GM19351 (cell line): ENCODE measurements around the gene LRP1B.

Experiments used
- ATAC-seq: cut with Tn5 transposase; IDR thresholded peaks from one replicate; pipeline ENCODE4 v1.9.1; 2021; ENCODE audit warnings: mild to moderate bottlenecking, moderate library complexity; ENCODE audit not compliant: unreplicated experiment

Gene LRP1B

DNA sequence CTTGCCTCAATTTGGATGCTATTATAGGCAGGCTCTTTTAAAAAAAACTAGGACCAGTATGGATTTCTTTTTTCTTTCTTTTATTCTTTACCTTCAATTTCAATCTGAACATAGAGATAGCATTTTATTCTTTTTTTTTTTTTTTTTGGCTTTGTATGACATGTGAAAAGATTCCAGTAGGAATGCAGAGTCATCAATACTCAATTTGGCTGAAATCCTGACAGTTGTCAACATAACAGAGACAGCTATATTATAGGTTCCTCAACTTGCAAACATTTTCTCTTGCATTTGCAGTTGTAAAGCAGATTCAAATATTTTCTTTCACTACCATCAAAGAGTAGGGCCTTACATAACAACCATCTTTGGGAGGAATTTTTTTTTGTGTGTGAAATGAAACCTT lies 334.4 kb downstream of the LRP1B start:
- ATAC-seq, result no peak

DNA sequence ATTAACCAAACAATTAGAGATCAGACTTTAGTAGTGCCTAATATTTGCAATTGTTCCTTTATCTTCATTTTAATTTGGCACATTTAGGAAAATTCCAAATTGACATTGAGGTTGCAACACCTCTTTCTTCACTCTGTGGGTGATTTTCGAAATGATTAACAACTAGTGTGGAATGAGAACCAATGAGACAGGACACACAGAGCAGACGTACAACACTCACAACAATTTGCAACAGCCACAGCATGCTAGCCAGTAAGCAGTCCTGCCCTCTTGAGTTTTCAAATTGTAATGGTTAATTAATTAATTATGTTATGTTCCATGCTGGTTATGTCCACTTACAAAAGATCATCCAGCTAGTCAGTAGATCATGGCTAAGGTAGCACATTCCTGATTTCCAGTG lies 339.3 kb downstream of the LRP1B start:
- no peak for ATAC-seq

DNA sequence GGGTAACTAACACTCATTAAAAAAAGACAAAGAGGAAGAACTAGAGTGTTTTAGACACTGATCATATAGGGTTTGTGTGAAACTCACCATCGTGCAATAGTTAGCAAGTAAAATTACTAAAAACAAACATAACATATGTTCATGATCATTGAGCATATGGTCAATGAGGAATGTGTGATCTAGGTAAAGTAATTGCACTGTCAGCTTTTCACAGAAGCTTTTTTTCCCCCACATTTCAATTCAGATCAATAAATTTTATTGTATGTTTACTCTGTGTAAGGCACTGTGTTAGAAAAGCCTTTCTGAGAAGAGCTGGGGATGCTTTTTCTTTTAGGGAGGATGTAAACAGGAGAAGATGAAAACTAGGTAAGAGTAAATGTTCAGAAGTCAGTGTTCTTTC lies 348.2 kb downstream of the LRP1B start:
- ATAC-seq, result no peak

DNA sequence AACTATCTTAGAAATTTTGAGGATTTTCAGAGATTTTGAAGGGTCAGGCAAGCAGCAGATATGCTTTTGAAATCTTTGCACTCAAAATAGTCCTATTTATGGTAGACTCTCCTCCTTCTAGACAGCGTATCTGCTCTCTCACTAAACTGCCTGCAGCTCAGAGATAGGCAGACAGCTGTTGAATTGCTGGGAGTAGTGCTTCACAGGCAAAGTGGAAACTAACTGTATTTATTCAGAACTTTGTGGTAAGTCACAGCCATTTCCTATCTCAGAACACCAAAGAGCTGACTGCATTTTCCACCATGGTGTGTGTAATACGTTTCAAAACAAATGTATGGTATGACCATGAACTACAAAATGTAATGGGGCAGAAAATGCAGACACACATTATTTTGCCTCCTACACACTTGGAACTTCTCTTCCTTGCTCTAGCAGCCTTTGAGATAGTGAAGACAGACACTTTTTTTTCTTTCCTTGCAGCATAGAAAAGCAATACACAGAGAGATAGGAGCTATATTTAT lies 352.4 kb downstream of the LRP1B start:
- ATAC-seq, result no peak

DNA sequence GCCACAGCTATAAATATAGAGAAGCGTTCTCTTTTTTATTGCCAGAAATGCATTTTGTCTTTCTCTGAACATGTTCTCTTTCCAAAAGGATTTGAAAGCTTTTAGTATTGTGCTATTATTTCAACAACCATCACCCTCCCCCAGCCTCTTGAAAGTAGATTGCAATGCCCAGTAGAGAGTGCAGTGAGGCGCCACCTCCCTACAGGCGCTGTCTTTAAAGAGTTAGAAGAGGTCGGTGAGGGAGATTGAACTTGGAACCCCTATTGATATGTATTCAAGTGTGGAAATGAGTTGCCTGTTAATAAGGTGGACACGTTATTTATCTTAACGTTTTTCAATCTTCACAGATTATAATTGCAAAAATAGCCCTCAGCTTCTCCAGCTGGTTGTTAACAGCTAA lies 360.3 kb downstream of the LRP1B start:
- no peak for ATAC-seq

DNA sequence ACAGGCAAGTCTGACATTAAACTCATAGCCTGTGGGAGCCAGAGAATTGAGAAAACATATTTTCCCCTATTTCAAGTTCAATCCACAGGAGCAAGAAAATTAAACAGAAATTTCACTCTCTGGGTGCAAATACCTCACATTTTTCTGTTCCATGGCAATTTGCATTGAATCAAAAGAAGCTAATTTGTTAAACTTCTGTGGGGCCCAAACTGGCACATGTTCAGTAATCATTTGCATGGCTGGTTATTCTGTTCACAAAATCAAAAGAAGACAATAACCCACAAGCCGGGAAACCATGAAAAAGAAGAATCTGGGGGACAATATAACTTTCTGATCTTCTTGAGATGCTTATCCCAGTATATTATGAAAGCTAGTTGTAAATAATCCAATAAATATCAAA lies 363.1 kb downstream of the LRP1B start:
- no peak for ATAC-seq

DNA sequence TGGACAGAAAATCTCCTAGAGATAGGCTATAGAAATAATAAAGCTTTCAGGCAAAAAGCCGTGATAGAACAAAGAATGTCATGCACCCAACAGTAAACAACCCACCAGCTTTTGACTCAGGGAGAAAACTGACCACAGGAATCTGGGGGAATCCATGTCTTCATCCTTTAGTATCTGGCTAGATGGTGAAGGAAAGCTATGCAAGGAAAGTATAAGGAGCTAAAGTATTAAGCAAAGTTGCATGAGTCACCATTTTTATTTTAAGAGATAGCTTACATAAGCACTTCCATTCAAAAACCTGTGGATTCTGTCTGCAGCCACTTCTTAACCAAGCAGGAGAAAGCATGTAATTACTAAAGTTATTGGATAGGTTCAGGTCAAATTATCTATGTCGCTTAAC lies 363.8 kb downstream of the LRP1B start:
- no peak for ATAC-seq

DNA sequence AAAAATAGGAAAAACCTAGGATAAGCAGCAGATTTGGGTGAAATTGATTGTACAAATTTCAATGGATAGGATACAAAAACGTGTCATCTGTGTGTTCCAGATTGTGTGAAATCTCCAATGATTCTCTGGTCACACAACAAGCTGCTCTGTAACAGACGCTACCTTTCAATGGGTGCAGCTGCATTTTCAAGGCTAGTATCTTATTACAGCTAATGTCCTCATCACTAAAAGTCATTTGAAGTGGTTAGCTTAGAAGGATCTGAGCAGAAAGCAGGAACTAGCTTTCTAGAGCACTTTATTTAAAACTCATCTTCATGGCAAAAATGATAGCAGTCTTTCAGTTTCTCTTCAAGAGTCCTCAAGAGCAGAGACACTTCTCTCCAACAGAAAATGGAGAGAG lies 364.6 kb downstream of the LRP1B start:
- no peak for ATAC-seq

DNA sequence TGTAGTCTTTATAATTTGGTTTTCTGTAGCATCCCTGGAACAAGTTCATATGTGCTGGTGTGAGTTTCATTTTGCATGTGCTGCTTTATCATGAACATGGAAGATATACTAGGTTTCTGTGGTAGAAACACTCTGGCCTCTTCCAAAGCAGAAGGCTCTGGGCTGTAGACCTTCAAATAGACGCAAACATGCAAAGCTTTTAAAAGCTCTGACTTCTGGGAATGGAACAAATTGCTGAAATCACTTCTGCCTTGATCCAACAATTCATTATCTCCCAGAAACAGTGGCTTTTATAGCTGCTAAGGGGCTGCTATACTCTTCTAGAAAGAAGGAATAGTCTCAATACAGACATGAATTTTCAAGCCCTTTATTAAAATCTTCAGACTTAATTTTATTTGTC lies 382.2 kb downstream of the LRP1B start:
- no peak for ATAC-seq

DNA sequence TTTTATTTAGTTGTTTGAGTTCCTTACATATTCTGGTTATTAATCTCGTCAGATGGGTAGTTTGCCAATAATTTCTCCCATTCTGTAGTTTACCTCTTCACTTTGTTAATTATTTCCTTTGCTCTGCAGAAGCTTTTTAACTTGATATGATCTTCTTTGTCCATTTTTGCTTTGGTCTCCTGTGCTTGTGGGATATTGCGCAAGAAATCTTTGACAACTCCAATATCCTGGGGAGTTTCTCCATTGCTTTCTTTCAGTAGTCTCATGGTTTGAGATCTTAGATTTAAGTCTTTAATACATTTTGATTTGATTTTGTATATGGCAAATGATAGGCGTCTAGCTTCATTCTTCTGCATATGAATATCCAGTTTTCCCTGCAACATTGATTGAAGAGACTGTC lies 389.2 kb downstream of the LRP1B start:
- no peak for ATAC-seq

DNA sequence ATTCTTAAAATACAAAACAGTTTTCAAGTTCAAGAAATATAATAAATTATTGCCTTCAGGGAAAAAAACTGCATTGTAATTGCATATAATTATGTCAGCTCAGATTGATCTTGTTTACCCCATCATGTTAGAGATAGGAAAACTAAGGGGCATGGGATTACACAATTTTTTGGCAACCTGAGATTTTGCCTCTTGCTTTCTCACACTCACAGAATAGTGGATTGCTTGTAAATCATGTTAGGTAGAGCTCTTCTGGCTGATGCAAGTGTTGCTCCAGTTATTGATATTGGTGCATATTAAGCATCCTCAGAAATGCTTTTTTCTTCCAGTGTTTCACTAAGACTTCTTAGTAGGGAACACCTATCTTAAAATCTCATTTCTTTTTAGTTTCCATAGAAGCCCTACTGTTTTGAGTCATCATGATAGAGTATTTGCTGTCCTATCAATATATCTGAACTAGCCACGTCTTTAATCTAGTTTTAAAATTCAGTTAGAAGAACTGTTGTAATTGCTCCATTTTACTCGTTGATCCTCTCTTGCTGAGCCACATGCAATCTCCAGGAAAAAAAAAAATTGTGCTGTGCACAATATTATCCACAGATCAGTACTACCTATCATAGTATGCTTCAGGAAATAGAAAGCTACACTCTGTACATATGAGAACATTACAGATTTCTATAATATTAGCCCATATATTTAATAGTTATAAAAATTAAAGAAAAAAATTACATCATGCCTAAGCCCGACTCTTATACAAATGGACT lies 393.1 kb downstream of the LRP1B start:
- no peak for ATAC-seq

DNA sequence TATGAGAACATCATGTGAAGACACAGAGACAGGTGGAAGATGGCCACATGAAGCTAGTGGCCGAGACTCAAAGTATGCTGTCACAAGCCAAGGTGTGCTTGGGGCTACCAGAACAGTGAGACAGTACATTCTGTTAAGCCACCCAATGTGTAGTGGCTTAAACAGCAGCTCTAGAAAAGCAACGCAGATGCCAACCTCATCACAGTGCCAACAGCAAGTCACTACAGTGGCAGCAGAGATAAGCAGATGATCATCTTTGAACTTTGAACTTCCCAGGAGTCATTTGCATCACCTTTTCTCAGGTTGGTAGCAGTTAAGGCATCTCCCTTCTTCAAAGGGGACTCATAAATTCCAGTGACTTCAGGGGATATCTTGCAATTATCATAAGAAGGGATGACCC lies 394.4 kb downstream of the LRP1B start:
- no peak for ATAC-seq

DNA sequence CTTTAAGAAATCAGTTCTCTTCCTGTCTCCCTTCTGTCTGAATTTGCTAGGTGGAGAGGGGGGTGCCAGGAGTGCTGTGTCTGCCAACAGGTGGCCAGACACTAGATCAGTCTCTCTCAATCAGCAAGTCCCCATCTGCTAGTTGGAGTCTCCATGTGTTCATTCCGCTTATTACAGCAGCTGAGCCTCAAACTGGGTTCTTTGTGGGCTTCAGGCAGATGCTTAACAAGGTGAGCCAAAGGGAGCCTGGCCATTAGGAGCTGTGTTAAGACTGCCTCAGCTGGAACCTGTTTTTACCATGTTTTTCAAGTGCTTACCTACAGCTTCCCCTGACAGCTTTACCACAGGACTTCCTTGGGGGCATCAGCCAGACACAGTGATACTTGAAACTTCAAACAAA lies 401.9 kb downstream of the LRP1B start:
- no peak for ATAC-seq

DNA sequence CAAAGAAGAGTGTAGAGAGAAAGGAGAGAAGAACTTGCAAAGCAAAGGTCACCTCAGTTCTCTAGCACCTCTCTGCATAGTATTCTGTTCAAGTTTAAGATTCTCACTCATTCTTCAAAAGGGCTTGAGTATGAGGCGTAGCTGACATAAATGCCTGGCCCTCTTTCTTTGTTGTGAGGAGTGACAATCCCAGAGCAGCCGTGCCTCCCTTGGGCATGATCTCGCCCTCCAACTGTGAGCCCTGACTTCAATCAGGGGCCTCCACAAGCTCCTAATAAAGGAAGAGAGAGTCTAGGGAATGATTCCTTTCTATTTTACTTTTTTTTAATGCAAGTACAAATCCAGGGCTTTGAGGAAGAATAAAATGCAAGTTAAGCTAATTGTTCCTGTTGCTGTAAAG lies 402.7 kb downstream of the LRP1B start:
- ATAC-seq, result no peak

DNA sequence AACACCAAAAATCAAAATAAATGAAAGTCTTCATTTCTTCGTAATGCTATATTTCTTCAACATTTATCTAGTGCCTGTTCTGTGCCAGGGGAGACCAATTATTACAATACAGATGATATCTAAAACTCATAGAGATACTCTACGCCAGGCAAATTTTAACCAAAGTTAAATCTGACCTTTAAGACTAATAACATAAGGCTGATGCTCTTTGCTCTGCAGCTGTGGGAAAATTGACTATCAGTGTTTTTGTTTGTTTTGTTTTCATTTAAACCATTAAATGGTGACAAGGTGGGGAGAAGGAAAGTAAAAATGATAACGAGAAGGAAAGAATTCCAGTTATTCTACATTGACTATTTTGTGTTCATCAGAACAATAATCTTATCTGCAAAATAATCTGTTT lies 406.4 kb downstream of the LRP1B start:
- ATAC-seq, result no peak

DNA sequence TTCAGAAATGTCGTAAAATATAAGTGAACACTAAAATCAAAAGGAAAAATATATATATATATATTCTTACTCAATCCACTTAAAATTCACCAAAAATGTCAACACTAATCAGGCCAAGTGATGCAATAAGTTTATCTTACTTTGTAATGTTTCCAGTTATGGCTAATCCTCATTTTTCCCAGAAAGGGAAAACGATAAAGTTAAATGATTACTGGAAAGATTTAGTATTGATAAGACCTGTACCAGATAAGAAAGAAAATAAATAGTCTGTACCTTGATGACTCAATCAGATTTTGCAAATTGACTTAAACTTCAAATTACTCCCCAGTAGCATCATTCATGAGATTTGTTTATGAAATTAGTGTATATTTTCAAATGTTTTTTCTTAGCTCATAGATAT lies 407.0 kb downstream of the LRP1B start:
- ATAC-seq, result no peak

DNA sequence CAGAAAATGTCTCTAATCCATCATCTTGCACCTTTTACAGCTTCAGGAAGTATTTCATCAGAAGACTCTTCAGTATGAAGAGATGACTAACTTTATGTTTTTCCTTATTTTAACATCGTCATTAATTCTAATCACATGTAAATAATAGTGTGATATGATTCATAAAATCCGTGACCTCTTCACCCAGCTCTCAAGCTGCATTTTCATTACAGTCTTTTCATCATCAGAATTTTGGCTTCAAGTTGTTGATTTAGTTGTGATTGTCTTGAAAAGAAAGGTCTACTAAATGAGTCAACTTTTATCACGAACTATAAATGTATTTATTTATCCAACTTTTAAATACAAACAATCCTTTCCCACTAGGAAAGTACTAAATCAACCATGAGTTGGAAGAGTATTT lies 410.3 kb downstream of the LRP1B start:
- ATAC-seq, result no peak

DNA sequence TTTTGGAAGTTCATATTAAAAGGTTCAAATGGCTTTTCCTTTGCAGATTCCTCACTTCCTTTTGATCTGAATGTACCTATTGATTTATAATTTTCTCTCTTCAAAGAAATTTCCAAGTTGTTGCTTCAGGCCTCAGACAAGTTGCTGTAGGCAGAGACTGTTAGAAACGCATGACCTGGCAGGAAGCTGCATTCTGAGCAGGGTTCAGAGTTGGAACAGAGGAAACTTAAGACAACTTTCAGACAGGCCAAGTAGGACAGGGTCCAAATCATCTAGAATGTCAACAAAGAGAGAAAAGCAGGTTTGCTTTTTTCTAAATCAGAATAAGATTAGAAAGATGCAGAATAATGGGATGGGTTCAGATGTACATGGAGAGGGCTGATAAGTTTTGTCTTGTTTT lies 416.3 kb downstream of the LRP1B start:
- ATAC-seq, result no peak

DNA sequence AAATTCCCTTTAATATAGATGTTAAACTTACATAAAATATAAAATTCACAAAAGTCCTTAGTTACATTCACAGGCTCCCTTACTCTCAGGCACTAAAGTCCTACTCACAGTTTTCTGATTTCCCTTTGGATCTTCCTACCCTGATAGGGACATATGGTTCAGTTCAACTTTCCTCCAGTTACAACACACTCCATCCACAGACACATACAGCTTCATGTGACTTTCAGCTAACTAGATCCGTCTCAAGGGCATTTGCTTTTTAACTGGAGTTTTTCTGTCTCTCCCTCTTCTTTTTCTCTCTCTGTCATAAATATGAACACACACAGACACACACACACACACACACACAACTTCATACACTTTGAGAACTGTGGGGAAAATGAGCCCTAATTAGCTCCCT lies 419.2 kb downstream of the LRP1B start:
- ATAC-seq, result no peak

DNA sequence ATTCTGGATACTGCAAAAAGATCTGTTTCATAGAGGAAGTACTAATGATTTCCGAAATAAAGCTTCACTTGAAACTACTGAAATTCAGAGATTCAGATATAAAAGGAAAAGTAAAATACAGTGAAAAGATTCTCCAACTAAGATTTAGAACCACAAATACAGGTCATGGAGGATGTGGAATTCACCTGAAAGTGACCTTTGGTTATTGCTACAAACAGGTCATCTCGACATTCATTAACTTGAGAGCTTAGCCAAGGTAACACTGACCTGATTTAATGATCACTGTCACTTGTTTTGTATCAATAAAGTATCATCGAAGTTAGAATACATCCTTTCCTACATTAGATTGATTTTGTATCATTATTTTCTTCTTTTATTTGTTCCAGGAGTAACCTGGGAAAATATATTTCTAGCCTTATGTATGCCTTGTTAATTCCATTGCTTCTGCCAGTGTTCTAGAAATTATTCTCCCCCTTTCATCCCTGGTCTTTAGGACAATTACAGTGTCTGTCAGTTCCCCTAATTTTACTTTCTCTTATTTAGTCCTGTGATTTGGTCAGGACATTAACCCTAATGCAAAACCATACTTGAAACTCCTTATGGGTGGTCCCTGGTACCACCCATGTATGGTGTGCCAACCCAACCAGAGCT lies 420.1 kb downstream of the LRP1B start:
- no peak for ATAC-seq

DNA sequence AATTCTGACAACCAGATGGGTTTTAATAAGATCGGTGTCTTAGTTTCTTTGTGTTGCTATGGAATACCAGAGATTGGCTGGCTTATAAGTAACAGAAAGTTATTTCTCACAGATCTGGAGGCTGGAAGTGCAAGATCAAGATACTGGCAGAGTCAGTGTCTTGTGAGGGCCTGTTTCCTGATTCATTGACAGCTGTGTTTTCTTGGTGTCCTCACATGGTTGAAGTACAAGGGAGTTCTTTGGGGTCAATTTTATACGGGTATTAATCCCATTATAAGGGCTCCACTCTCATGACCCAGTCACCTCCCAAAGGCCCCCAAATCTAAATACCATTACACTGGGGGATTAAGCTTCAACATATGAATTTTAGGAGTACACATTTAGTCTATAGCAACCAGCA lies 421.1 kb downstream of the LRP1B start:
- ATAC-seq, result no peak

DNA sequence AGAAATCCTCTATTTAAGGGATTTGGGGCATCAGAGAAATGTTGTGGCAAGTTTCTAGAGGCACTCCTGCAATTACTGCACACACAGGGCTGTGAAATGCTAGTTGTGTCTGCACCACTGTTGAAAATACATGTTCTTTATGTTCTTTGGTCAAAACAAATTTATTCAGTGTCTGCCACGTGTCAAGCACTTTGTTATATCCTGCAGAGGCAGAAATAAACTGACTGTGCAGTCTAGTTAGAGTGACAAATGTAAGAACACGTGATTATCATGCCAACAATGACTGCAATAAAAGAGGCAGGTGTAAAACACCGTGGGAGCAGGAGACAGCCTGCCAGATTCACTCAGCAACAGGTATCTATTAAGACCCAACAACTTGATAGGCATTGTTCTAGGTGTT lies 423.3 kb downstream of the LRP1B start:
- ATAC-seq, result no peak

DNA sequence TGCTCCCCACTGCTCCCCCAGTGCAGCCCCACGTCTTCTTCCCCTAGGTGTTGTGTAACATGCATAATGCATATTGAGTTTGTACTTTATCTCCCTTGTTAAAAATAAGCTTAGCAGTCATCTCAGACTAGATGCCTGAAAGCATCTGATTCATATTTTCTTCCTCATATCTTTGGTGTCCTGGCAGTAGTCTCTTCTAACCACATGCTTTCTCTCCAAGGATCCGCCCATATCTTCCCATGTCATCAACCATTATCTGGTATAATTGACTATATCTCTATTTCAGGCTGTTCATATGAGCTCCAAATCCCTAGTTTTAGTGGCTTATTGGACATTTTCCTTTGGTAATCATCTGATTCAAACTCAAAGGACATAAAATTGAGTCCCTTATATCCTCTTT lies 426.3 kb downstream of the LRP1B start:
- ATAC-seq, result no peak
